Measurements from ENCODE around the gene PATJ.

The PATJ gene

DNA sequence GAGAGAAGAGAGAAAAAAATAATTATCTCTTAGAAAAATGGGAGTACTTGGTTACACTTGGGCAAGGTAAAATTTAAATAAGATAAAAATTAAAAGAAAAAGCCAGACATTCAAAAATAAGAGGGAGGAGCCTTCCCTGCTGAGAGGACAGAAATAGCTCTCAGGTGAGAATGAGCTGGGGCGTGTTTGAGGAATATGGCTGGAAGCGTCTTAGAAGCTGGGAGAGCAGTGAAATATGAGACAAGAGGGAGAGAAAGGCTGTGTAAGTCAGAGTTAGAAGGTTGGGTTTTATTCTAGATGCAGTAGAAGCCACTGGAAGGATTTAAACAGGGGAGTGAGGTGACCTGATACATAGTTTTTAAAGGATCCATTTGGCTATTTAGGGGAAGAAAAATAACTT is 298.2 kb downstream of the PATJ start:
- no peak overlapping the region for H2BK120ac ChIP-seq (ENCODE audit: insufficient read depth, low read length, poor library complexity)
- no peak overlapping the region for H3K18ac ChIP-seq (ENCODE audit: low read length)
- no peak overlapping the region for H4K91ac ChIP-seq (ENCODE audit: low read depth, low read length)
- no peaks in the 10 kb centered on the region for H3K27me3 ChIP-seq (ENCODE audit: insufficient read depth, low read length)
- no peak overlapping the region for H4K12ac ChIP-seq (ENCODE audit: low read depth, low read length)
- no peak overlapping the region for H3K14ac ChIP-seq (ENCODE audit: low read length)
- H2AK5ac ChIP-seq (ENCODE audit: low read length), result no peak overlapping the region
- H3K4ac ChIP-seq (ENCODE audit: low read depth, low read length), result no peak overlapping the region
- no peak overlapping the region for H2BK12ac ChIP-seq (ENCODE audit: low read length)
- H3K4me3 ChIP-seq (ENCODE audit: low read depth, low read length), result no peak overlapping the region
- no CpG with 5 or more reads among the region's 2 CpGs for WGBS (ENCODE audit: extremely low coverage, insufficient coverage, insufficient read length)
- no peaks in the 10 kb centered on the region for H3K79me1 ChIP-seq (ENCODE audit: low read length)
- no peak overlapping the region for H2AFZ ChIP-seq (ENCODE audit: insufficient read depth, low read length, poor library complexity)
- no peak overlapping the region for H2BK5ac ChIP-seq (ENCODE audit: low read depth, low read length, poor library complexity)
- no peak overlapping the region for H3K27ac ChIP-seq (ENCODE audit: low read depth, low read length)
- H3K23ac ChIP-seq (ENCODE audit: low read length), result no peak overlapping the region
- H4K8ac ChIP-seq (ENCODE audit: low read depth, low read length), result no peak overlapping the region
- H3K79me2 ChIP-seq (ENCODE audit: control insufficient read depth, insufficient read depth, low read length, poor library complexity), result no peaks in the 10 kb centered on the region
- H3K4me2 ChIP-seq (ENCODE audit: low read length), result no peak overlapping the region
- H3K4me1 ChIP-seq (ENCODE audit: control insufficient read depth in 1 of 2, insufficient read depth in 2 of 2, low read length in 2 of 2), result no peaks in the 10 kb centered on the region
- no peak for DNase-seq
- H3K9ac ChIP-seq (ENCODE audit: low read length), result no peak overlapping the region
- H3K9me3 ChIP-seq (ENCODE audit: insufficient read depth, low read depth, low read length), result no peaks in the 10 kb centered on the region
- no peaks in the 10 kb centered on the region for H3K36me3 ChIP-seq (ENCODE audit: control insufficient read depth in 1 of 2, insufficient read depth in 2 of 2, low read length in 2 of 2)

- Histone ChIP-seq H2BK120ac (ENCODE audit: insufficient read depth, low read length, poor library complexity) (no peak overlapping the region), H2AFZ (ENCODE audit: insufficient read depth, low read length, poor library complexity) (no peak overlapping the region), H3K27ac (ENCODE audit: low read depth, low read length) (no peak overlapping the region), H3K36me3 (ENCODE audit: control insufficient read depth in 1 of 2, insufficient read depth in 2 of 2, low read length in 2 of 2) (no peaks in the 10 kb centered on the region), H2BK12ac (ENCODE audit: low read length) (no peak overlapping the region), H3K4me1 (ENCODE audit: control insufficient read depth in 1 of 2, insufficient read depth in 2 of 2, low read length in 2 of 2) (no peaks in the 10 kb centered on the region), H2BK5ac (ENCODE audit: low read depth, low read length, poor library complexity) (no peak overlapping the region), H3K4me2 (ENCODE audit: low read length) (no peak overlapping the region), H3K9me3 (ENCODE audit: insufficient read depth, low read depth, low read length) (no peaks in the 10 kb centered on the region), H3K4ac (ENCODE audit: low read depth, low read length) (no peak overlapping the region), H3K4me3 (ENCODE audit: low read depth, low read length) (no peak overlapping the region), H3K27me3 (ENCODE audit: insufficient read depth, low read length) (no peaks in the 10 kb centered on the region), H3K9ac (ENCODE audit: low read length) (no peak overlapping the region), H2AK5ac (ENCODE audit: low read length) (no peak overlapping the region), H3K23ac (ENCODE audit: low read length) (no peak overlapping the region), H3K79me2 (ENCODE audit: control insufficient read depth, insufficient read depth, low read length, poor library complexity) (no peaks in the 10 kb centered on the region), H4K12ac (ENCODE audit: low read depth, low read length) (no peak overlapping the region), H4K8ac (ENCODE audit: low read depth, low read length) (no peak overlapping the region), H4K91ac (ENCODE audit: low read depth, low read length) (no peak overlapping the region), H3K18ac (ENCODE audit: low read length) (no peak overlapping the region), H3K79me1 (ENCODE audit: low read length) (no peaks in the 10 kb centered on the region), H3K14ac (ENCODE audit: low read length) (no peak overlapping the region)
- no peak for DNase-seq
Observed at GRCh38 chr1:62040973-62041372, 298.7 kb downstream of the PATJ start.

- Histone ChIP-seq H2BK5ac (ENCODE audit: low read depth, low read length, poor library complexity) (no peak overlapping the region), H3K18ac (ENCODE audit: low read length) (no peak overlapping the region), H3K9ac (ENCODE audit: low read length) (no peak overlapping the region), H3K9me3 (ENCODE audit: insufficient read depth, low read depth, low read length) (no peaks in the 10 kb centered on the region), H3K4me2 (ENCODE audit: low read length) (no peak overlapping the region), H3K79me1 (ENCODE audit: low read length) (no peaks in the 10 kb centered on the region), H4K8ac (ENCODE audit: low read depth, low read length) (no peak overlapping the region), H3K14ac (ENCODE audit: low read length) (no peak overlapping the region), H2AFZ (ENCODE audit: insufficient read depth, low read length, poor library complexity) (no peak overlapping the region), H4K12ac (ENCODE audit: low read depth, low read length) (no peak overlapping the region), H2BK120ac (ENCODE audit: insufficient read depth, low read length, poor library complexity) (no peak overlapping the region), H3K4me1 (ENCODE audit: control insufficient read depth in 1 of 2, insufficient read depth in 2 of 2, low read length in 2 of 2) (no peaks in the 10 kb centered on the region), H4K91ac (ENCODE audit: low read depth, low read length) (no peak overlapping the region), H3K4ac (ENCODE audit: low read depth, low read length) (no peak overlapping the region), H3K27ac (ENCODE audit: low read depth, low read length) (no peak overlapping the region), H2BK12ac (ENCODE audit: low read length) (no peak overlapping the region), H3K27me3 (ENCODE audit: insufficient read depth, low read length) (no peaks in the 10 kb centered on the region), H3K4me3 (ENCODE audit: low read depth, low read length) (no peak overlapping the region), H3K79me2 (ENCODE audit: control insufficient read depth, insufficient read depth, low read length, poor library complexity) (no peaks in the 10 kb centered on the region), H3K36me3 (ENCODE audit: control insufficient read depth in 1 of 2, insufficient read depth in 2 of 2, low read length in 2 of 2) (no peaks in the 10 kb centered on the region), H3K23ac (ENCODE audit: low read length) (no peak overlapping the region), H2AK5ac (ENCODE audit: low read length) (no peak overlapping the region)
- no peak for DNase-seq
Observed at GRCh38 chr1:62043154-62043553, 300.9 kb downstream of the PATJ start.

- no peak overlapping the region for H3K9ac ChIP-seq (ENCODE audit: low read length)
- H3K18ac ChIP-seq (ENCODE audit: low read length), result no peak overlapping the region
- H3K4ac ChIP-seq (ENCODE audit: low read depth, low read length), result no peak overlapping the region
- no peak overlapping the region for H3K4me3 ChIP-seq (ENCODE audit: low read depth, low read length)
- no peaks in the 10 kb centered on the region for H3K79me1 ChIP-seq (ENCODE audit: low read length)
- H3K36me3 ChIP-seq (ENCODE audit: control insufficient read depth in 1 of 2, insufficient read depth in 2 of 2, low read length in 2 of 2), result peaks cover 0 to 3% of the 10 kb centered on the region in 2 experiments
- H4K12ac ChIP-seq (ENCODE audit: low read depth, low read length), result no peak overlapping the region
- no peak overlapping the region for H3K4me2 ChIP-seq (ENCODE audit: low read length)
- no peak overlapping the region for H2AFZ ChIP-seq (ENCODE audit: insufficient read depth, low read length, poor library complexity)
- no CpG with 5 or more reads among the region's 6 CpGs for WGBS (ENCODE audit: extremely low coverage, insufficient coverage, insufficient read length)
- H3K9me3 ChIP-seq (ENCODE audit: insufficient read depth, low read depth, low read length), result no peaks in the 10 kb centered on the region
- no peak overlapping the region for H4K91ac ChIP-seq (ENCODE audit: low read depth, low read length)
- no peak overlapping the region for H2BK5ac ChIP-seq (ENCODE audit: low read depth, low read length, poor library complexity)
- no peaks in the 10 kb centered on the region for H3K79me2 ChIP-seq (ENCODE audit: control insufficient read depth, insufficient read depth, low read length, poor library complexity)
- no peak overlapping the region for H2AK5ac ChIP-seq (ENCODE audit: low read length)
- no peak overlapping the region for H3K23ac ChIP-seq (ENCODE audit: low read length)
- H3K27me3 ChIP-seq (ENCODE audit: insufficient read depth, low read length), result no peaks in the 10 kb centered on the region
- H2BK120ac ChIP-seq (ENCODE audit: insufficient read depth, low read length, poor library complexity), result no peak overlapping the region
- H3K14ac ChIP-seq (ENCODE audit: low read length), result no peak overlapping the region
- no peaks in the 10 kb centered on the region for H3K4me1 ChIP-seq (ENCODE audit: control insufficient read depth in 1 of 2, insufficient read depth in 2 of 2, low read length in 2 of 2)
- H3K27ac ChIP-seq (ENCODE audit: low read depth, low read length), result no peak overlapping the region
- H2BK12ac ChIP-seq (ENCODE audit: low read length), result no peak overlapping the region
- no peak overlapping the region for H4K8ac ChIP-seq (ENCODE audit: low read depth, low read length)
- no peak for DNase-seq
Observed at GRCh38 chr1:62045574-62045973, 303.3 kb downstream of the PATJ start.

DNA sequence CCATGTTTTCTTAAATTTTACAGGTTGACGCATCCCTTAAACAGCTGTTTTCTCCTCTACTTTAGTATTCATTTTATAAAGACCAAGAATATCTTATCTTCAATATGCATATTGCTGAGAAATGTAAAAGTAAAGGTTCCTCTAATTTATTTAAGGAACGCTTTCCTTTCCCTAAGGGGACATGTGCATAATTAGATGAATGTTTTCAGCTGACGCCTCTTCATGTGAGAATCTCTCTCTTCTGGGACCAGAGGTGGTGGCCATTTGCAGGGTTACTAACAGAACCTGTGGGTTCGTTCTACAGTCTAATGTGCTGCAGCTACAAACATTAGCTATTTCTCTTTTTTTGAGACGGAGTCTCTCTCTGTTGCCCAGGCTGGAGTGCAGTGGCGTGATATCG is 304.6 kb downstream of the PATJ start:
- Histone ChIP-seq H3K4me2 (ENCODE audit: low read length) (no peak overlapping the region), H4K12ac (ENCODE audit: low read depth, low read length) (no peak overlapping the region), H4K91ac (ENCODE audit: low read depth, low read length) (no peak overlapping the region), H3K9ac (ENCODE audit: low read length) (no peak overlapping the region), H3K36me3 (ENCODE audit: control insufficient read depth in 1 of 2, insufficient read depth in 2 of 2, low read length in 2 of 2) (peaks cover 0 to 3% of the 10 kb centered on the region in 2 experiments), H4K8ac (ENCODE audit: low read depth, low read length) (no peak overlapping the region), H2AK5ac (ENCODE audit: low read length) (no peak overlapping the region), H3K4me1 (ENCODE audit: control insufficient read depth in 1 of 2, insufficient read depth in 2 of 2, low read length in 2 of 2) (no peaks in the 10 kb centered on the region), H3K27me3 (ENCODE audit: insufficient read depth, low read length) (no peaks in the 10 kb centered on the region), H3K4ac (ENCODE audit: low read depth, low read length) (no peak overlapping the region), H2BK12ac (ENCODE audit: low read length) (no peak overlapping the region), H2AFZ (ENCODE audit: insufficient read depth, low read length, poor library complexity) (no peak overlapping the region), H3K27ac (ENCODE audit: low read depth, low read length) (no peak overlapping the region), H2BK120ac (ENCODE audit: insufficient read depth, low read length, poor library complexity) (no peak overlapping the region), H3K9me3 (ENCODE audit: insufficient read depth, low read depth, low read length) (no peaks in the 10 kb centered on the region), H3K23ac (ENCODE audit: low read length) (no peak overlapping the region), H3K14ac (ENCODE audit: low read length) (no peak overlapping the region), H2BK5ac (ENCODE audit: low read depth, low read length, poor library complexity) (no peak overlapping the region), H3K79me2 (ENCODE audit: control insufficient read depth, insufficient read depth, low read length, poor library complexity) (no peaks in the 10 kb centered on the region), H3K79me1 (ENCODE audit: low read length) (peaks cover 2% of the 10 kb centered on the region), H3K18ac (ENCODE audit: low read length) (no peak overlapping the region), H3K4me3 (ENCODE audit: low read depth, low read length) (no peak overlapping the region)
- no CpG with 5 or more reads among the region's 7 CpGs for WGBS (ENCODE audit: extremely low coverage, insufficient coverage, insufficient read length)
- DNase-seq, result no peak

Measured in trophoblast cell (in vitro differentiated cells and primary cell).